HCT116 (cell line): ENCODE measurements around the gene AGAP1.

Source experiments
- CTCF ChIP-seq, 3 experiments: fragments of 200-600 bp in 1 of 3; sonication (generic) in 1 of 3; IDR thresholded peaks in 2 of 3; conservative IDR thresholded peaks in 1 of 3; 2 replicates each; pipeline ENCODE4 v1.5.1; 2012 to 2017; ENCODE audit warnings: low read depth in 2 of 3, low read length in 2 of 3, antibody characterized with exemption in 1 of 3, borderline replicate concordance in 1 of 3, control low read depth in 1 of 3, mild to moderate bottlenecking in 1 of 3, mixed read lengths in 1 of 3, mixed run types in 1 of 3, moderate library complexity in 1 of 3; ENCODE audit not compliant: insufficient read depth in 1 of 3
- EGR1 ChIP-seq: IDR thresholded peaks from 2 replicates; pipeline ENCODE4 v1.6.1; 2012; ENCODE audit warnings: low read depth
- ELF1 ChIP-seq: IDR thresholded peaks from 2 replicates; pipeline ENCODE4 v1.6.1; 2012; ENCODE audit warnings: low read depth, borderline replicate concordance
- EZH2 ChIP-seq: fragments of 200-600 bp; sonication (generic); IDR thresholded peaks from 2 replicates; pipeline ENCODE4 v1.6.1; 2017; ENCODE audit warnings: antibody characterized with exemption, mixed run types
- EZH2phosphoT487 ChIP-seq: fragments of 200-600 bp; IDR thresholded peaks from 2 replicates; pipeline ENCODE4 v1.6.1; 2018; ENCODE audit warnings: antibody characterized with exemption, borderline replicate concordance
- POLR2AphosphoS5 ChIP-seq: IDR thresholded peaks from 2 replicates; pipeline ENCODE4 v1.6.1; 2011; ENCODE audit warnings: mild to moderate bottlenecking, low read depth, low read length, moderate library complexity
- RAD21 ChIP-seq: IDR thresholded peaks from 2 replicates; pipeline ENCODE4 v1.6.1; 2012; ENCODE audit warnings: low read depth, mild to moderate bottlenecking
- REST ChIP-seq: IDR thresholded peaks from 2 replicates; pipeline ENCODE4 v1.6.1; 2012; ENCODE audit warnings: low read depth

- TF ChIP-seq REST (no peak), CTCF (IDR thresholded peaks at IDR 0.05 in 2 of 3, conservative IDR thresholded peaks at IDR 0.05 in 1 of 3; ENCODE audit: borderline replicate concordance in 1 of 3, insufficient read depth in 1 of 3, low read depth in 2 of 3, low read length in 2 of 3) (no peak), EGR1 (no peak), EZH2phosphoT487 (no peak), EZH2 (no peak), ELF1 (no peak), POLR2AphosphoS5 (no peak), RAD21 (no peak)
These were observed 560.9 kb downstream of the AGAP1 start for GRCh38 chr2:236054621-236055305.
